Astrocyte (in vitro differentiated cells and primary cell): ENCODE measurements around the gene POTEC. TPM values are rescaled to one million over a fixed set of nuclear protein-coding genes. Genes with fewer than 3 reads are reported as not detected.
"Not testable (repeated sequence)": the region's sequence is repeated elsewhere in the genome, so short reads cannot be mapped to it uniquely, and the experiment has no call there.

ENCODE experiments used
- DNase-seq: peaks from one replicate; pipeline ENCODE4 v3.0.0-alpha.2; 2010; ENCODE audit warnings: low read depth
- FAIRE-seq: peaks from 2 replicates; lab custom pipeline; 2011; peaks lifted over from hg19 to GRCh38; lab: Jason Lieb, UNC
- H2AFZ ChIP-seq: 2 replicates; pipeline ENCODE4 v1.6.0; 2012; ENCODE audit warnings: low read depth, low read length, inconsistent platforms
- H3K27ac ChIP-seq: 2 replicates; pipeline ENCODE4 v1.5.1; 2011; ENCODE audit warnings: low read depth, low read length, inconsistent platforms
- H3K27me3 ChIP-seq: 2 replicates; pipeline ENCODE4 v1.6.0; 2011; ENCODE audit warnings: low read length, inconsistent platforms; ENCODE audit not compliant: insufficient read depth
- H3K36me3 ChIP-seq: 2 replicates; pipeline ENCODE4 v1.5.1; 2011; ENCODE audit warnings: low read length, inconsistent platforms; ENCODE audit not compliant: insufficient read depth
- H3K4me1 ChIP-seq: 2 replicates; pipeline ENCODE4 v1.5.1; 2011; ENCODE audit warnings: low read length, inconsistent platforms; ENCODE audit not compliant: insufficient read depth
- H3K4me2 ChIP-seq: 2 replicates; pipeline ENCODE4 v1.6.0; 2012; ENCODE audit warnings: low read length, inconsistent platforms
- H3K4me3 ChIP-seq: 2 replicates; pipeline ENCODE4 v1.5.1; 2011; ENCODE audit warnings: low read depth, mild to moderate bottlenecking, low read length, inconsistent platforms; ENCODE audit not compliant: insufficient read depth
- H3K79me2 ChIP-seq: 2 replicates; pipeline ENCODE4 v1.6.0; 2012; ENCODE audit warnings: mild to moderate bottlenecking, low read length, inconsistent platforms; ENCODE audit not compliant: insufficient read depth
- H3K9ac ChIP-seq: 2 replicates; pipeline ENCODE4 v1.6.0; 2012; ENCODE audit warnings: mild to moderate bottlenecking, low read length, inconsistent platforms
- H3K9me3 ChIP-seq: 2 replicates; pipeline ENCODE4 v1.5.1; 2012; ENCODE audit warnings: low read depth, mild to moderate bottlenecking, low read length, inconsistent platforms; ENCODE audit not compliant: insufficient read depth
- H4K20me1 ChIP-seq: 2 replicates; pipeline ENCODE4 v1.6.0; 2012; ENCODE audit warnings: low read length, inconsistent platforms; ENCODE audit not compliant: insufficient read depth
- H3K27ac Mint-ChIP-seq: one replicate; pipeline ENCODE4 v1.8.0; 2021; ENCODE audit warnings: mild to moderate bottlenecking, mixed read lengths; ENCODE audit not compliant: unreplicated experiment
- H3K27me3 Mint-ChIP-seq: one replicate; pipeline ENCODE4 v1.8.0; 2021; ENCODE audit warnings: low read depth, mixed read lengths; ENCODE audit not compliant: unreplicated experiment
- H3K36me3 Mint-ChIP-seq: one replicate; pipeline ENCODE4 v1.8.0; 2021; ENCODE audit warnings: low read depth, mixed read lengths; ENCODE audit not compliant: unreplicated experiment
- H3K4me1 Mint-ChIP-seq: one replicate; pipeline ENCODE4 v1.8.0; 2021; ENCODE audit warnings: low read depth, mixed read lengths; ENCODE audit not compliant: unreplicated experiment
- H3K4me3 Mint-ChIP-seq: one replicate; pipeline ENCODE4 v1.8.0; 2021; ENCODE audit warnings: mild to moderate bottlenecking, moderate library complexity, mixed read lengths; ENCODE audit not compliant: unreplicated experiment
- H3K9me3 Mint-ChIP-seq: one replicate; pipeline ENCODE4 v1.8.0; 2021; ENCODE audit warnings: mild to moderate bottlenecking, mixed read lengths; ENCODE audit not compliant: unreplicated experiment
- total RNA-seq: library from RNA; stranded (reverse); gene quantifications from 2 replicates; pipeline ENCODE4 v1.2.1, GENCODE V29; 2021

POTEC gene
- total RNA-seq, 1 donor from 2014 or later, result not detected

DNA sequence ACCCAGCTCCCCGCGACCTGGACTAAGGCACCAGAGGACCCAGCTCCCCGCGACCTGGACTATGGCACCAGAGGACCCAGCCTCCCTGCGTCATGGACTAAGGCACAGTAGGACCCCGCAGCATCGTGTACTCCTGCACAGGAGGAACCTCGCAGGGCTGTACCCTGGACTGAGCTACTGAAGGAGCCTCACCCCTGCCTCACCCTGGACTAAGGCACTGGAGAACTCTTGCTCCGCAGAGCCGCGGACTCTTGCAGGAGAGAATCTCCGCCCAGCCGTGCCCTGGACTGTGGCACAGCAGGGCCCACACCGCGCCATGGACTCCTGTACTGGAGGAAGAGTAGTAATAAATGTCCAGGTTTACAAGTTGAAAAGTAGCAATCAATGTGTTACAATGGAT, 67.9 kb downstream of the POTEC start:
- not testable (repeated sequence) for H3K36me3 ChIP-seq, H3K27me3 ChIP-seq, H3K27ac ChIP-seq, H2AFZ ChIP-seq, H3K4me1 ChIP-seq, H3K36me3 Mint-ChIP-seq, H3K9ac ChIP-seq, H4K20me1 ChIP-seq, DNase-seq, H3K4me3 Mint-ChIP-seq, H3K27me3 Mint-ChIP-seq, H3K79me2 ChIP-seq, H3K9me3 ChIP-seq, FAIRE-seq, H3K4me1 Mint-ChIP-seq, H3K27ac Mint-ChIP-seq, H3K4me3 ChIP-seq, H3K9me3 Mint-ChIP-seq, H3K4me2 ChIP-seq

GRCh38 chr18:14474752-14475151, 68.6 kb downstream of the POTEC start:
- not testable (repeated sequence) for H3K4me1 ChIP-seq, H3K79me2 ChIP-seq, H3K9me3 Mint-ChIP-seq, H3K27me3 Mint-ChIP-seq, H4K20me1 ChIP-seq, H3K4me3 ChIP-seq, H3K4me3 Mint-ChIP-seq, H3K9ac ChIP-seq, H3K36me3 Mint-ChIP-seq, H3K4me2 ChIP-seq, DNase-seq, FAIRE-seq, H2AFZ ChIP-seq, H3K36me3 ChIP-seq, H3K27ac ChIP-seq, H3K4me1 Mint-ChIP-seq, H3K27ac Mint-ChIP-seq, H3K27me3 ChIP-seq, H3K9me3 ChIP-seq

GRCh38 chr18:14474007-14474720, 69.2 kb downstream of the POTEC start:
- not testable (repeated sequence) for H3K9me3 ChIP-seq, H3K9me3 Mint-ChIP-seq, H3K4me3 ChIP-seq, H3K4me2 ChIP-seq, H4K20me1 ChIP-seq, H2AFZ ChIP-seq, H3K27me3 ChIP-seq, H3K36me3 ChIP-seq, H3K27ac Mint-ChIP-seq, H3K4me3 Mint-ChIP-seq, DNase-seq, H3K27me3 Mint-ChIP-seq, FAIRE-seq, H3K36me3 Mint-ChIP-seq, H3K9ac ChIP-seq, H3K27ac ChIP-seq, H3K79me2 ChIP-seq, H3K4me1 ChIP-seq
- peaks cover 11% of the 10 kb centered on the region for H3K4me1 Mint-ChIP-seq

- not testable (repeated sequence) for H3K4me1 ChIP-seq, H3K27me3 Mint-ChIP-seq, H3K27ac ChIP-seq, H3K36me3 Mint-ChIP-seq, FAIRE-seq, H3K9me3 Mint-ChIP-seq, H4K20me1 ChIP-seq, H3K4me2 ChIP-seq, H3K4me3 Mint-ChIP-seq, H3K79me2 ChIP-seq, H3K36me3 ChIP-seq, H3K9ac ChIP-seq, DNase-seq, H3K4me3 ChIP-seq, H3K27me3 ChIP-seq, H2AFZ ChIP-seq, H3K9me3 ChIP-seq, H3K27ac Mint-ChIP-seq
- peaks cover 11% of the 10 kb centered on the region for H3K4me1 Mint-ChIP-seq
These were observed 70.0 kb downstream of the POTEC start for GRCh38 chr18:14473250-14474006.

- not testable (repeated sequence) for H3K9me3 ChIP-seq, H3K36me3 ChIP-seq, H3K27me3 Mint-ChIP-seq, H4K20me1 ChIP-seq, H3K27ac Mint-ChIP-seq, H3K4me3 Mint-ChIP-seq, H3K9ac ChIP-seq, H3K4me1 ChIP-seq, DNase-seq, H2AFZ ChIP-seq, H3K79me2 ChIP-seq, FAIRE-seq, H3K36me3 Mint-ChIP-seq, H3K4me2 ChIP-seq, H3K4me3 ChIP-seq, H3K27ac ChIP-seq, H3K27me3 ChIP-seq, H3K9me3 Mint-ChIP-seq
- H3K4me1 Mint-ChIP-seq, result peaks cover 11% of the 10 kb centered on the region
These were observed 72.1 kb downstream of the POTEC start for GRCh38 chr18:14471286-14471685.

- not testable (repeated sequence) for H3K4me3 ChIP-seq, FAIRE-seq, H3K27me3 Mint-ChIP-seq, H3K36me3 ChIP-seq, H3K36me3 Mint-ChIP-seq, H3K27me3 ChIP-seq, H3K4me2 ChIP-seq, H3K9me3 ChIP-seq, H3K4me1 ChIP-seq, H3K27ac ChIP-seq, DNase-seq, H2AFZ ChIP-seq, H3K4me3 Mint-ChIP-seq, H3K9ac ChIP-seq, H3K79me2 ChIP-seq, H3K9me3 Mint-ChIP-seq, H4K20me1 ChIP-seq
- H3K27ac Mint-ChIP-seq, result peak overlapping the region; percentile 16
- H3K4me1 Mint-ChIP-seq, result peaks cover 11% of the 10 kb centered on the region
These were observed 73.0 kb downstream of the POTEC start for GRCh38 chr18:14470446-14470845.
